CD4-positive, alpha-beta T cell (primary cell): ENCODE data around the gene CLSTN2. TPM values are rescaled to one million over a fixed set of nuclear protein-coding genes. Genes with fewer than 3 reads are reported as not detected.
A peak's percentile ranks its signal among the peaks of the same experiment; 100 is the strongest.

Source experiments
- ATAC-seq: fragments of 200-7000 bp; cut with Tn5 transposase; one replicate; pipeline ENCODE4 v1.10.0; 2022; ENCODE audit warnings: mild to moderate bottlenecking; ENCODE audit not compliant: poor library complexity
- CTCF ChIA-PET: fragments of 350-600 bp; sonication (Branson Sonifier 250); formaldehyde crosslinking; loops from one replicate; lab custom pipeline; 2021; ENCODE audit warnings: antibody characterized with exemption, inconsistent platforms; lab: Charles Lee
- POLR2A ChIA-PET: fragments of 350-600 bp; sonication (Branson Sonifier 250); formaldehyde crosslinking; loops from one replicate; lab custom pipeline; 2021; ENCODE audit warnings: antibody characterized with exemption, inconsistent platforms; lab: Charles Lee
- DNase-seq, 14 experiments: peaks; one replicate each; pipeline ENCODE4 v3.0.0-alpha.2; 2013 to 2020; ENCODE audit warnings: mixed read lengths in 2 of 14
- H3K27ac ChIP-seq, 2 donors: one replicate each; pipeline versions ENCODE4 v1.5.1 to v1.7.0; 2013; ENCODE audit warnings: low read length in 2 of 2, low read depth in 1 of 2, mild to moderate bottlenecking in 1 of 2
- H3K27me3 ChIP-seq, 2 experiments: 1 replicate in 1 of 2; 2 replicates in 1 of 2; pipeline versions ENCODE4 v1.6.1 to v1.7.0; 2013; ENCODE audit warnings: low read length in 2 of 2, control low read depth in 1 of 2, mild to moderate bottlenecking in 1 of 2, moderate library complexity in 1 of 2; ENCODE audit not compliant: insufficient read depth in 2 of 2, control insufficient read depth in 1 of 2
- H3K36me3 ChIP-seq: one replicate; pipeline ENCODE4 v1.6.1; 2013; ENCODE audit warnings: low read length, control low read depth; ENCODE audit not compliant: insufficient read depth
- H3K4me1 ChIP-seq: one replicate; pipeline ENCODE4 v1.6.1; 2013; ENCODE audit warnings: low read length, control low read depth; ENCODE audit not compliant: insufficient read depth
- H3K4me3 ChIP-seq: one replicate; pipeline ENCODE4 v1.5.1; 2013; ENCODE audit warnings: mild to moderate bottlenecking, low read length, moderate library complexity
- H3K9me3 ChIP-seq, 2 experiments: 1 replicate in 1 of 2; 2 replicates in 1 of 2; pipeline versions ENCODE4 v1.6.1 to v1.7.0; 2013; ENCODE audit warnings: low read length in 2 of 2, mild to moderate bottlenecking in 2 of 2, control low read depth in 1 of 2, moderate library complexity in 1 of 2; ENCODE audit not compliant: control insufficient read depth in 1 of 2, insufficient read depth in 1 of 2
- H3K27ac Mint-ChIP-seq: one replicate; pipeline ENCODE4 v1.8.0; 2020; ENCODE audit warnings: mixed read lengths
- H3K27me3 Mint-ChIP-seq: one replicate; pipeline ENCODE4 v1.8.0; 2021; ENCODE audit warnings: mixed read lengths
- H3K36me3 Mint-ChIP-seq: one replicate; pipeline ENCODE4 v1.8.0; 2021; ENCODE audit warnings: low read depth, mixed read lengths
- H3K4me1 Mint-ChIP-seq: one replicate; pipeline ENCODE4 v1.8.0; 2021; ENCODE audit warnings: low read depth, mixed read lengths
- H3K4me3 Mint-ChIP-seq: one replicate; pipeline ENCODE4 v1.8.0; 2020; ENCODE audit warnings: mild to moderate bottlenecking, mixed read lengths
- H3K9me3 Mint-ChIP-seq: one replicate; pipeline ENCODE4 v1.8.0; 2020; ENCODE audit warnings: mixed read lengths
- CTCF ChIP-seq: fragments of 200-600 bp; IDR thresholded peaks from one replicate; pipeline ENCODE4 v1.8.0; 2022; ENCODE audit warnings: antibody characterized with exemption, mild to moderate bottlenecking
- intact Hi-C, 2 experiments: fragments of 100-400 bp; cut with DNase I in 1 of 2; cut with micrococcal nuclease in 1 of 2; formaldehyde crosslinking; loops; one replicate each; pipeline versions ENCODE4 v1.15.1 to v1.9.0; 2023 to 2025; cut with DNase I, micrococcal nuclease
- total RNA-seq, 174 experiments: library from RNA in 2 of 174; stranded (reverse) in 2 of 174; gene quantifications; one replicate each; pipeline ENCODE4 v1.2.3 and lab custom pipeline; 2021 to 2026

Gene CLSTN2
- total RNA-seq, 2 experiments from 2014 or later, result not detected

GRCh38 chr3:140453750-140454149 is 518.8 kb downstream of the CLSTN2 start:
- Mint-ChIP-seq H3K36me3 (no peaks in the 10 kb centered on the region), H3K4me3 (no peak overlapping the region), H3K4me1 (no peaks in the 10 kb centered on the region), H3K9me3 (no peaks in the 10 kb centered on the region), H3K27ac (no peak overlapping the region), H3K27me3 (no peaks in the 10 kb centered on the region)
- no peak overlapping the region for H3K27ac ChIP-seq
- no peaks in the 10 kb centered on the region for H3K4me1 ChIP-seq
- no peaks in the 10 kb centered on the region for H3K36me3 ChIP-seq
- TF ChIP-seq CTCF, result no peak
- intact Hi-C loops, result no loop called here
- H3K27me3 ChIP-seq, result no peaks in the 10 kb centered on the region
- no peaks in the 10 kb centered on the region for H3K9me3 ChIP-seq
- no peak for ATAC-seq
- H3K4me3 ChIP-seq, result no peak overlapping the region
- ChIA-PET POLR2A (no interaction called here), CTCF (no interaction called here)
- DNase-seq, result peak in 1 of 14 experiments; percentile 36

DNA sequence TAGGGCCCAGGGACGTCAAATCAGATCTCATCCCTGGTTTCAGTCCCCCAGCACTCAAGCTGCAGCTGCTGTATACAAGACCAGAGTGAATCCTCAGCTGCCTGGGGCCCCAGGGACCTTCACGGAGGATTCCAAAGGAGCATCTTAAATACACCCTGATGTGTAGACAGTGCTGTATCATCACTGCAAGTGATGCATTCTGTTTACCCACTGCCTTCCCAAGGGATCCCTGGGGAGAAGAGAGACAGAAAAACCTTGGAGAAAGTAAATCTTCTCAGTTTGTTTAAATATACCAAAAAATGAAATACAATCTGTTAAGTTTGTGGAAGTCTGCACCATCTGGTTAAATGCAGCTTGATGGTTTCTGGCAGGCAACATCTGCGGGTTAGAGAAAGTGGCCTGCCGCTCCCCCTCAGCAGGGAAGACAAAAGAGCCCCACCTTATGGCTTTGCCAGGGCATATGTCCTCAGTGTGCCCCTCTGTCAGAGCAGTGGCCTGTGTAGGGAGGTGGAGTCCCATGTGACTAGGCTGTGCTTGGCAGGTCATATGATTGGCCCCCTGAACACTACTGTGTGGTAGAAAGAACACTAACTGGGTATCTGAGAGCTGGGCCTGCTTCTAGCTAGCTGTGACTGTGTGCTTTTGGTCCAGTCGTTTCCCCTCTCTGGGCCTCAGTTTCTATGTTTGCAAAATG is 520.7 kb downstream of the CLSTN2 start:
- Histone ChIP-seq H3K27me3 (no peaks in the 10 kb centered on the region), H3K27ac (no peak overlapping the region), H3K4me1 (no peaks in the 10 kb centered on the region), H3K9me3 (no peaks in the 10 kb centered on the region), H3K36me3 (no peaks in the 10 kb centered on the region), H3K4me3 (no peak overlapping the region)
- ATAC-seq (no peak), DNase-seq (no peak)
- Mint-ChIP-seq H3K9me3 (no peaks in the 10 kb centered on the region), H3K27ac (no peak overlapping the region), H3K4me3 (no peak overlapping the region), H3K4me1 (no peaks in the 10 kb centered on the region), H3K27me3 (no peaks in the 10 kb centered on the region), H3K36me3 (no peaks in the 10 kb centered on the region)
- ChIA-PET POLR2A (no interaction called here), CTCF (no interaction called here)
- intact Hi-C loops, result no loop called here
- TF ChIP-seq CTCF, result no peak

GRCh38 chr3:140456974-140457373 is 522.0 kb downstream of the CLSTN2 start:
- ATAC-seq (no peak), DNase-seq (no peak)
- no peak overlapping the region for H3K27ac Mint-ChIP-seq
- intact Hi-C loops, result no loop called here
- ChIA-PET CTCF (no interaction called here), POLR2A (no interaction called here)
- Histone ChIP-seq H3K27me3 (no peaks in the 10 kb centered on the region), H3K27ac (no peak overlapping the region), H3K4me1 (no peaks in the 10 kb centered on the region), H3K4me3 (no peak overlapping the region), H3K9me3 (no peaks in the 10 kb centered on the region), H3K36me3 (no peaks in the 10 kb centered on the region)
- no peaks in the 10 kb centered on the region for H3K9me3 Mint-ChIP-seq
- no peak overlapping the region for H3K4me3 Mint-ChIP-seq
- peaks cover 5% of the 10 kb centered on the region for H3K27me3 Mint-ChIP-seq
- H3K4me1 Mint-ChIP-seq, result no peaks in the 10 kb centered on the region
- TF ChIP-seq CTCF, result no peak
- H3K36me3 Mint-ChIP-seq, result no peaks in the 10 kb centered on the region
